RWPE1 (cell line): ENCODE results near the gene ABCG8.

Experiments used
- CTCF ChIA-PET: fragments of 350-600 bp; sonication (Branson Sonifier 250); formaldehyde crosslinking; extraction: SDS; loops from one replicate; lab custom pipeline; 2021; lab: Yijun Ruan, JAX
- POLR2A ChIA-PET: fragments of 400-600 bp; formaldehyde crosslinking; extraction: SDS; loops from one replicate; lab custom pipeline; 2020; ENCODE audit warnings: antibody characterized with exemption; ENCODE audit not compliant: low non-redundant PET; lab: Yijun Ruan, JAX
- DNase-seq: peaks from one replicate; pipeline ENCODE4 v3.0.0; 2012; ENCODE audit warnings: low spot score
- H3K27ac ChIP-seq: fragments of 450-650 bp; 2 replicates; pipeline ENCODE4 v1.5.1; 2017
- TF ChIP-seq, protein P1 (sequence below): fragments of 450-650 bp; conservative IDR thresholded peaks from 2 replicates; pipeline ENCODE4 v1.5.1; 2017; ENCODE audit warnings: low read depth, mild to moderate bottlenecking

ABCG8 gene

DNA sequence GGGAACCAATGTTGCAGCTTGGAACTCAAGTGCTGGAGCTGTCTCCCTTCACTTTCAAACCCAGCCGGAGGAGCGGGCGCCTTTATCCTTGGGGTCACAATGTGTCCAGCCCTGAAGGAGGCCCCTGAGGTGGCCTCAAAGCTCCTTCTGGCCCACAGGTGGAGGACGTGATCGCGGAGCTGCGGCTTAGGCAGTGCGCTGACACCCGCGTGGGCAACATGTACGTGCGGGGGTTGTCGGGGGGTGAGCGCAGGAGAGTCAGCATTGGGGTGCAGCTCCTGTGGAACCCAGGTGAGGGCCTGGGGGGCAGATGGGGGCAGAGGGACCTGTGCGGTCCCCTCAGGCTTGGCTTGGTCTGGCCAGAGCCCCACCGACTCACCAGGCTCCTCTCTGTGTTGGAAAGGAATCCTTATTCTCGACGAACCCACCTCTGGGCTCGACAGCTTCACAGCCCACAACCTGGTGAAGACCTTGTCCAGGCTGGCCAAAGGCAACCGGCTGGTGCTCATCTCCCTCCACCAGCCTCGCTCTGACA is 13.5 kb downstream of the ABCG8 start:
- TF ChIP-seq, protein P1, sequence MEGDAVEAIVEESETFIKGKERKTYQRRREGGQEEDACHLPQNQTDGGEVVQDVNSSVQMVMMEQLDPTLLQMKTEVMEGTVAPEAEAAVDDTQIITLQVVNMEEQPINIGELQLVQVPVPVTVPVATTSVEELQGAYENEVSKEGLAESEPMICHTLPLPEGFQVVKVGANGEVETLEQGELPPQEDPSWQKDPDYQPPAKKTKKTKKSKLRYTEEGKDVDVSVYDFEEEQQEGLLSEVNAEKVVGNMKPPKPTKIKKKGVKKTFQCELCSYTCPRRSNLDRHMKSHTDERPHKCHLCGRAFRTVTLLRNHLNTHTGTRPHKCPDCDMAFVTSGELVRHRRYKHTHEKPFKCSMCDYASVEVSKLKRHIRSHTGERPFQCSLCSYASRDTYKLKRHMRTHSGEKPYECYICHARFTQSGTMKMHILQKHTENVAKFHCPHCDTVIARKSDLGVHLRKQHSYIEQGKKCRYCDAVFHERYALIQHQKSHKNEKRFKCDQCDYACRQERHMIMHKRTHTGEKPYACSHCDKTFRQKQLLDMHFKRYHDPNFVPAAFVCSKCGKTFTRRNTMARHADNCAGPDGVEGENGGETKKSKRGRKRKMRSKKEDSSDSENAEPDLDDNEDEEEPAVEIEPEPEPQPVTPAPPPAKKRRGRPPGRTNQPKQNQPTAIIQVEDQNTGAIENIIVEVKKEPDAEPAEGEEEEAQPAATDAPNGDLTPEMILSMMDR = no peak
- no peak overlapping the region for H3K27ac ChIP-seq
- POLR2A ChIA-PET = no interaction called here
- no peak for DNase-seq
- CTCF ChIA-PET = no interaction called here

DNA sequence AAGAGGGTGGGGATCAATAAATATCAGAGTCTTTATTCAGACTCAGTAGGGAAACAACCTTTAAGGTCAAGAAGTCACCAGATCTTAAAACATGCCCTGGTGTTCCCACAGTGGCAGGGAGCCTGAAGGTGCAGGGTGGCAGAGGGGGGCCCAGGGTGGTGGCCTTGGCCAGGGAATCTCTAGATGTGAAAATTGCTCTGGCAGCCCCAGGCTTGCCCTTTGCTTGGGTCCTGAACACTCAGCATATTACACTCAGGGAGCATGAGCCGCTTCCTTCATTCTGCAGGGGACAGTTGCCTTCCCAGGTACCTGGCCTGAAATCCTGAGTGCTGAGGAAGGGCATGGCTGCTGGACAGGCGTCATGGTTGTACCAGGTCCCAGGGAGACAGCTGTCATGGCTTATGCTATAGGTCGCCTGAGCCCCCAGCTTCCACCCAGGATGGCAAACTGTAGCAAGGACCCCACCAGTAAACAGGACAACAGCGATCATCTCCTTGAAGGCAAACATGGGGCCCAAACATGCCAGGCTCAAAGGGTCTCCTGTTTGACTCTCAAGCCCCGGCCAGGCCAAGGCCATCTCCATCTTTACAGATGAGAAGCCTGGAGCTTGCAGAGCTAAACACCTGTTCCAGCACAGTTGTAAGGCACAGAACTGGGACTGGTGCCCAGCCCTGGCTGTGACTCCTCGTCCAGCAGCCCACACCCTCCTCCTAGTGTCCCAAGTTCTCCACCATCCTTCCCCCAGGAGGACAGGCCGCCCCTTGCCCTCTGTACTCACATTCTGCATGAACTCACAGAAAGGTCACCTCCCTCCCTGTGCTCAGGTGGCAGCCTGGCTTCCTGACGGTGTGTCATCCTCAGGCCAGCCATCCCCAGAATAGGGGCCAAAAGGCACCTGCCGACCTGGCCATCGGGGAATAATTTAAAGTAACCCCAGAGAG is 14.6 kb downstream of the ABCG8 start:
- no peak overlapping the region for H3K27ac ChIP-seq
- DNase-seq = no peak
- CTCF ChIA-PET = interaction anchor here (0.5 kb wide), 1 partner anchor 56 kb away, joined by 3 read pairs; no protein-coding TSS in a partner anchor
- TF ChIP-seq, protein P1 = no peak
- POLR2A ChIA-PET = no interaction called here

DNA sequence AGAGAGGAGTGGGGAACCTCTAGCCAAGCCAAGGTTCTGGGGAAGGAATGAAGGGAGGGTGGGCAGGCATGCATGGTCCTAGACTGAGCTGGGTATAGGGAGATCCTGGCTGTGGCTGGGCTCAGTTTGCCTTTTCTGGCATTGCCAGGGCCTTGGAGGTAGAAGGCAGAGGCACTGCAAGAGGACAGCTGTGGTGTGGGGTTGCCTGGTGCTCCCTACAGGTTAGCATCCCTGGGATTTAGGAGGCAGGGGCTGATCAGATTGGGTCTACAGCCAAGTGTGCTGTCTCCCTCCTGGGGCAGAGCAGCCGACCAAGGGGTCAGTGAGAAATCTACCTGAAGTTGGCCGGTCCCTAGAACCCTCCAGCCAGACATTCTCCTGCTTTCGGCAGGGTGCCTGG is 15.9 kb downstream of the ABCG8 start:
- ChIA-PET POLR2A (no interaction called here), CTCF (no interaction called here)
- no peak overlapping the region for H3K27ac ChIP-seq
- no peak for DNase-seq
- TF ChIP-seq, protein P1 = no peak

DNA sequence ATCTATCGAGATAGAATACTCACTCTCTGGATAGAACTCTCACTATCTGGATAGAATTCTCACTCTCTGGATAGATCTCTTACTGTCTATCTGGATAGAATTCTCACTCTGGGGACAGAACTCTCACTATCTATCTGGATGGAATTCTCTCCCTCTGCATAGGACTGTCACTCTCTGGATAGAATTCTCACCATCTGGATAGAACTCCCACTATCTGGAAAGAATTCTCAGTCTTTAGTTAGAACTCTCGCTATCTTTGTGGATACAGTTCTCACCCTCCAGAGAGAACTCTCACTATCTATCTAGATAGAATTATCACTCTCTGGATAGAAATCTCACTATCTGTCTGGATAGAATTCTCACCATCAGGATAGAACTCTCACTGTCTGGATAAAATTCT is 16.5 kb downstream of the ABCG8 start:
- H3K27ac ChIP-seq = no peak overlapping the region
- ChIA-PET POLR2A (no interaction called here), CTCF (no interaction called here)
- no peak for DNase-seq
- TF ChIP-seq, protein P1 = no peak

DNA sequence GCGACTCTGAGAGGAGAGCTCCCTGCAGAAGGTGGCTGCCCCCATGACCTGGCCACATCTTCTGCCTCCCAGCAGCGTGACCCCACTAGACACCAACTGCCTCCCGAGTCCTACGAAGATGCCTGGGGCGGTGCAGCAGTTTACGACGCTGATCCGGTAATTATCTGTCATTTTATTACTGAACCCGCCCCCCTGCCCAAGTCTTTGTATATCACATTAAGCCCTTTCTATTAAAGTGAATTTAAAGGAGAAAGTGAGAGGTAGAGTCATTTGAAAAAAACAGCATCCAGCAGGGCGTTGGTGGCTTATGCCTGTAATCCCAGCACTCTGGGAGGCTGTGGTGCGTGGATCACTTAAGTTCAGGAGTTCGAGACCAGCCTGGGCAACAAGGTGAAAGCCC is 33.4 kb downstream of the ABCG8 start:
- CTCF ChIA-PET = interaction anchor here (0.7 kb wide), 1 partner anchor 375 kb away, joined by 3 read pairs; no protein-coding TSS in a partner anchor
- DNase-seq = no peak

DNA sequence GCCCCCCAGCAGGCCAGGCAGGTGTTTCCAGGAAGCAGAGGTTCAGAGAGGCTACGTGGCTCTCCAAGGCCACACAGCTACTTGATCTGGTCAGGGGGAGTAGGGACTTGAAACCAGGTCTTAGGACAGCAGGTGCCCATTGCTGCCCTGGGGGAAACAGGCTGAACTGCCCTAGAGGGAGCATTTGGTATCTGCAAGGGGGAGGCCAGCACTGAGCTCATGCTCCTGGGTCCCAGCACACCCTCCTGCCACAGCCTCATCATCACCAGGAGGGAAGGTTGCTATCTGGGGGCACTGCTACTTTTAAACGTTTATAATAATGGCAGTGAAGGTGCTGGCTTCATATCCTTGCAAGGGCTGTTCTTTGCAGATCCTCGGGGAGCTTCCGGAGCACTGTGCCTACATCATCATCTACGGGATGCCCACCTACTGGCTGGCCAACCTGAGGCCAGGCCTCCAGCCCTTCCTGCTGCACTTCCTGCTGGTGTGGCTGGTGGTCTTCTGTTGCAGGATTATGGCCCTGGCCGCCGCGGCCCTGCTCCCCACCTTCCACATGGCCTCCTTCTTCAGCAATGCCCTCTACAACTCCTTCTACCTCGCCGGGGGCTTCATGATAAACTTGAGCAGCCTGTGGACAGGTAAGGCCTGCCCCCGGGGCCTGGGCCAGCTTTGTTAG is 36.1 kb downstream of the ABCG8 start:
- CTCF ChIA-PET = no interaction called here
- POLR2A ChIA-PET = no interaction called here
- TF ChIP-seq, protein P1 = no peak
- no peak overlapping the region for H3K27ac ChIP-seq
- no peak for DNase-seq

More for the DNA sequence above, 33.4 kb downstream of the ABCG8 start:
- TF ChIP-seq, protein P1 = no peak
- H3K27ac ChIP-seq = no peak overlapping the region
- POLR2A ChIA-PET = no interaction called here
